Colonic mucosa (tissue), 4 donors: ENCODE measurements around the gene DACT3. TPM values are rescaled to one million over a fixed set of nuclear protein-coding genes. Genes with fewer than 3 reads are reported as not detected.
A peak's percentile ranks its signal among the peaks of the same experiment; 100 is the strongest.

ENCODE experiments used
- DNase-seq: peaks from one replicate; pipeline ENCODE4 v3.0.0-alpha.2; 2020
- H3K27ac ChIP-seq: fragments of 200-600 bp; one replicate; pipeline ENCODE4 v1.8.0; 2021
- H3K27me3 ChIP-seq: fragments of 200-600 bp; one replicate; pipeline ENCODE4 v1.8.0; 2021
- H3K36me3 ChIP-seq: fragments of 200-600 bp; one replicate; pipeline ENCODE4 v1.8.0; 2021
- H3K4me1 ChIP-seq: fragments of 200-600 bp; one replicate; pipeline ENCODE4 v1.8.0; 2021; ENCODE audit warnings: mild to moderate bottlenecking
- H3K4me3 ChIP-seq: fragments of 200-600 bp; one replicate; pipeline ENCODE4 v1.8.0; 2021
- H3K9ac ChIP-seq, 2 donors: one replicate each; pipeline ENCODE4 v1.7.0; 2013; ENCODE audit warnings: control low read depth in 2 of 2, low read depth in 2 of 2, low read length in 2 of 2
- H3K9me3 ChIP-seq: fragments of 200-600 bp; one replicate; pipeline ENCODE4 v1.8.0; 2021
- CTCF ChIP-seq: fragments of 200-600 bp; IDR thresholded peaks from one replicate; pipeline ENCODE4 v1.8.0; 2022; ENCODE audit warnings: antibody characterized with exemption, mild to moderate bottlenecking
- intact Hi-C: fragments of 100-400 bp; cut with DNase I; formaldehyde crosslinking; loops from one replicate; pipeline ENCODE4 v1.14.1; 2022
- total RNA-seq, 2 donors: library from RNA; stranded (reverse); fragmentation: NEBNext Ultra II Directional in 1 of 2; extraction: Animal tissue kit (Norgen Biotek cat#: 25700) in 1 of 2; gene quantifications; one replicate each; pipeline ENCODE4 v1.2.1, GENCODE V29; 2021
- donor health status: healthy.
- donor health status: DM: no; HTN: no; CAD: no.
- donor health status: DM: no; HTN: no; CAD: no.

DACT3 gene
- total RNA-seq, 2 donors from 2014 or later, result 1.6 to 5.3 TPM

GRCh38 chr19:46678110-46678732 lies 17.2 kb upstream of the DACT3 start:
- intact Hi-C loops, result no loop called here
- Histone ChIP-seq H3K9me3 (no peaks in the 10 kb centered on the region), H3K27me3 (no peaks in the 10 kb centered on the region), H3K27ac (no peak overlapping the region), H3K4me1 (no peaks in the 10 kb centered on the region), H3K4me3 (no peak overlapping the region), H3K9ac (no peak overlapping the region), H3K36me3 (peaks cover 7% of the 10 kb centered on the region)
- no peak for TF ChIP-seq CTCF
- DNase-seq, result peak; percentile 53

- H3K9ac ChIP-seq, result no peak overlapping the region
- peaks cover 7% of the 10 kb centered on the region for H3K36me3 ChIP-seq
- intact Hi-C loops, result no loop called here
- H3K27me3 ChIP-seq, result no peaks in the 10 kb centered on the region
- no peaks in the 10 kb centered on the region for H3K9me3 ChIP-seq
- H3K4me1 ChIP-seq, result no peaks in the 10 kb centered on the region
- H3K27ac ChIP-seq, result no peak overlapping the region
- no peak overlapping the region for H3K4me3 ChIP-seq
- DNase-seq, result no peak
- no peak for TF ChIP-seq CTCF
These were observed 13.6 kb upstream of the DACT3 start for GRCh38 chr19:46674416-46675178.

GRCh38 chr19:46670813-46671212 lies 9.8 kb upstream of the DACT3 start:
- no peak for TF ChIP-seq CTCF
- intact Hi-C loops, result no loop called here
- H3K27ac ChIP-seq, result no peak overlapping the region
- no peaks in the 10 kb centered on the region for H3K4me1 ChIP-seq
- no peaks in the 10 kb centered on the region for H3K27me3 ChIP-seq
- peaks cover 7% of the 10 kb centered on the region for H3K36me3 ChIP-seq
- H3K9ac ChIP-seq, result no peak overlapping the region
- no peak for DNase-seq
- H3K4me3 ChIP-seq, result no peak overlapping the region
- no peaks in the 10 kb centered on the region for H3K9me3 ChIP-seq

GRCh38 chr19:46668662-46669061 lies 7.7 kb upstream of the DACT3 start:
- intact Hi-C loops, result no loop called here
- DNase-seq, result no peak

GRCh38 chr19:46665072-46665471 lies 4.1 kb upstream of the DACT3 start:
- peaks cover 8% of the 10 kb centered on the region for H3K27me3 ChIP-seq
- H3K9ac ChIP-seq, result no peak overlapping the region
- no peak for DNase-seq
- intact Hi-C loops, result no loop called here
- H3K9me3 ChIP-seq, result no peaks in the 10 kb centered on the region
- peaks cover 6% of the 10 kb centered on the region for H3K4me1 ChIP-seq
- no peak overlapping the region for H3K4me3 ChIP-seq
- H3K36me3 ChIP-seq, result no peaks in the 10 kb centered on the region
- H3K27ac ChIP-seq, result no peak overlapping the region
- no peak for TF ChIP-seq CTCF

More at GRCh38 chr19:46668662-46669061, 7.7 kb upstream of the DACT3 start:
- Histone ChIP-seq H3K4me3 (no peak overlapping the region), H3K27ac (no peak overlapping the region), H3K9ac (no peak overlapping the region), H3K27me3 (no peaks in the 10 kb centered on the region), H3K9me3 (no peaks in the 10 kb centered on the region), H3K4me1 (no peaks in the 10 kb centered on the region), H3K36me3 (no peaks in the 10 kb centered on the region)
- no peak for TF ChIP-seq CTCF
